ENCODE measurements around the gene TECPR1.

Gene TECPR1

GRCh38 chr7:98215561-98216495 is 36.2 kb downstream of the TECPR1 start:
- DNase-seq, result peak in 4 of 10 donors; percentile 24 to 79 (median 66)
- intact Hi-C loops (cut with DNase I), result no loop called here

- intact Hi-C loops (cut with DNase I), result no loop called here
- DNase-seq, result peak in 4 of 10 donors; percentile 19 to 71 (median 63)
Measured at GRCh38 chr7:98214811-98215321, 37.2 kb downstream of the TECPR1 start.

DNA sequence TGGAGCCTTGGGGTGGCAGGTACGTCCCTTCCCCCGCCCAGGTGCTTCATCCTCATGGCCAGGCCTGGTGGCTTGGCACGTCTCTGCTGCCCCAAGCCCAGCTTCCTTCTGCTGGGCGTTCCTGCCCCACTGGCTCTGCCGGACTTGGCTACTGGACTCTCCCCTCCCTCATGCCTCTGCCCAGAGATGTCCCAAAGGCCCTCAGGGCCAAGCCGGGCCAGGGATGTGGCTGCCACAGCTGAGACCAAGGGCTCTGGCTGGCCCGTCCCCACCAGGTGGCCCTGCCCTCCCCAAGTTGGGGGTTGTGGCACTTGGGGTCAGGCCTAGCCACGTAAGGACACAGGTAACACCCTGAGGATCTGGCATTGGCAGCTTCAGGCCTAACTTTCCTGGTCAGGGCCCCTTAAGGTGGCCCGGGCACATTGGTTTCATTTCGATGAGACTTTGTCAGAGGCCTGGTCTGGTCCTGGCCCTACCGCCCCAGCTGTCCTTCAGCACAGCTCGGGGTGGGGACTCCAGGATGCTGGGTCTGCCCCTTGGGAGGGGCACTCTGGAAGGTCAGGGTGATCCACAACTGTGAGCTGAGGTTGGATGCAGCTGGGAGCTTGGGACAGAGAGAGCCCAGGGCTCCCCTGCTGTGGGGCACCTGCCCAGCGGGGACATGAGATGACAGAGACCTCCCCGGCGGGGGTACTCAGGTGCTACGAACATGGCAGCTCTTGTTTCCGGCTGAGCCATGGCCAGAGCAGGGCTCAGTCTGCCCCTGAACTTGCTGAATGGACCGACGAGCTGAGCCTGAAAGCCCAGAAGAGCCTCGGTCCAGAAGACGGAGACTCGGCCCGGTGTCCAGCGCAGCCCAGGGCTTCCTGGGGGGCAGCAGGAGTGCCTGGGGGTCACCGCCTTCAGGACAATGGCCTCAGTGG is 37.9 kb downstream of the TECPR1 start:
- intact Hi-C loops (cut with DNase I), result no loop called here
- peak in 4 of 10 donors; percentile 27 to 81 (median 74) for DNase-seq

DNA sequence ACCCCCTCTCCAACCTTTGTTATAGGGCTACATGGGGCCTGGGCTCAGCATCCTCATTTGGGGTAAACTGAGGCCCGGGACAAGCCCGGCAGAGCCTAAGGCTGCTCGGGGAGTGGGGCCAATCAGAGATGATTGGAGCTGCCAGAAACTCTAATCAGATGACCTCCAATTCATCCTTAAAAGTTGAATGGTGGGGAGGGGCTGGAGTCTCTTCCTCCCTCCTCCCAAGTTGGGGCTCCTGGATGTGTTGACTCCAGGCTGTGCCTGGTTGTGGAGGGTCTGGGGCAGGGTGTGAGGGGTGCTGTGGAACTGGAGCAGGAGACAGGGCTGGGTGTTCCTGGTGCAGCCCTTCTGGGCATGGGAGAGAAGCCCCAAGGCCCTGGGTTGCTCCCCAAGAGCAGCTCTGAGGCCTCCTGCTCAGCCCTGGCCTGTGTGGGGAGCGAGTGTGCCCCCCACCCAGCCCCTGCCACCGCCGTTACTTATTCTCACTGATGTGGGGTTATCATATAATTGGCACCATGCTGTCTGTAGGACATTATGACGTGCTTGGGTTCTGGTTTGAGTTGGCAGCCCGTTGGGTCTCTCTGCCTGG is 38.6 kb downstream of the TECPR1 start:
- intact Hi-C loops (cut with DNase I), result no loop called here

GRCh38 chr7:98212532-98213041 is 39.4 kb downstream of the TECPR1 start:
- peak in 4 of 10 donors; percentile 7 to 83 (median 73) for DNase-seq
- intact Hi-C loops (cut with DNase I), result no loop called here

More for the DNA sequence above, 38.6 kb downstream of the TECPR1 start:
- DNase-seq, result peak in 4 of 10 donors; percentile 16 to 65 (median 50)

DNA sequence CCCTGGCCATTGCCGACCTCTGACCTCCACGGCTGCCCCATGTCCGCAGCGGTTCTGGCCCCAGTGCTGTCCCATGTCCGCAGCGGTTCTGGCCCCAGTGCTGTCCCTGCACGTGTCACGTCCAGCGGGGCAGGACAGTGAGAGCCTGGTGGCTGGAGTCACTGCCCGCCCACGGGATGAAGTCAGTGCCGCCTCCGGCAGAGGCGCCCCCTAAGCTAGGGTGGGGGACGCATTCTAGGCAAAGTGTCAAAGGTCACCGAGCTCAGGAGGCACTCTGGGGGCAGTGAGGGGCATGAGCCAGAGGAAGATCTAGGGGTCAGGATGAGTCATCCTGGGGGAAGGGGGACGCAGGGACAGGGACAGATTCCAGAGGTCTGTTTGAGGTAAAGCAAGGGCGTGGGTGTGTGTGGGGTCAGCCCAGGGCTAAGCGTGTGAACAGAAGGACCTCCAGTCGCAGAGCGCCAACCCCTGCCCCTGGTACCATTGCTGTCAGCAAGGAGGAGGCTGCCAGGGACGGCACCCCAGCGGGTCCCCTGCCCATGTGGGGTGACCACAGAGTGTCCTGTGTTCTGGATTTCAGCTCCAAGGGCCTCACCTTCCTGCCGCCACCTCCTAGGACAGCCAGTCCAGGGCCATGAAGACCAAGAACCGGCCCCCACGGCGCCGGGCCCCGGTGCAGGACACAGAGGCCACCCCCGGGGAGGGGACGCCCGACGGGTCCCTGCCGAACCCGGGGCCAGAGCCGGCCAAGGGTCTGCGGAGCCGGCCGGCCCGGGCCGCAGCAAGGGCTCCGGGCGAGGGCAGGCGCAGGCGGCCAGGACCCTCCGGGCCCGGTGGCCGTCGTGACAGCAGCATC is 40.1 kb downstream of the TECPR1 start:
- DNase-seq, result peak in 3 of 10 donors; percentile 6 to 87 (median 85)
- intact Hi-C loops (cut with DNase I), result no loop called here

DNA sequence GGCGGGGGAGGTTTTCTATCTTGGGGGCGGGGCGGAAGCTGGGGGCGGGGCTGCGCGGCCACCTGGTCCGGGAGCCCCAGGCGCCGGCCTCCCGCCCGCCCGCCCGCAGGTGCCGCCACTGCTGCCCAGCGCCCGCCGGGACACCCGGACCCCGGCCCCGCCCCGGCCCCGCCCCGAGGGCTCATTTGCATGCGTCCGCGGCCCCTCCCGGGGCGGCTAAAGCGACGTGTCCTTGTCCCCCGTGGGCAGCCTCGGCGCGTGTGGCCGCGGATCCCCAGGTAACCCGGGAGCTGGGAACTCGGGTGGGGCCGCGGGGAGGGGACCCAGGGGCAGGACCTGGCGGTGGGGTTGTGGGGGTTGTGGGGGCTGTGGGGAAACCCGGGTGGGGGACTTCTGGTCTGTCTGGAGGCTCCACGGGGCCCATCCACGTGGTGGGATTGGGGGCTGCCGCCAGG is 40.8 kb downstream of the TECPR1 start, which contains the start of gene BHLHA15:
BHLHA15 (plus strand) TSS at position 219 of the 455 bp plus-strand sequence. CDS start 871 bp downstream, outside the sequence.
- intact Hi-C loops (cut with DNase I), result no loop called here
- peak in 2 of 10 donors; percentile 8 to 71 for DNase-seq

- DNase-seq, result peak in 7 of 10 donors; percentile 34 to 91 (median 57)
- intact Hi-C loops (cut with DNase I), result no loop called here
Measured at GRCh38 chr7:98210513-98211220, 41.4 kb downstream of the TECPR1 start.

- DNase-seq, result peak in 4 of 10 donors; percentile 8 to 78 (median 72)
- intact Hi-C loops (cut with DNase I), result no loop called here
Measured at GRCh38 chr7:98209166-98209920, 42.7 kb downstream of the TECPR1 start.

GRCh38 chr7:98206451-98207330 is 45.3 kb downstream of the TECPR1 start:
- DNase-seq, result peak in 3 of 10 donors; percentile 8 to 82 (median 71)
- intact Hi-C loops (cut with DNase I), result no loop called here

DNA sequence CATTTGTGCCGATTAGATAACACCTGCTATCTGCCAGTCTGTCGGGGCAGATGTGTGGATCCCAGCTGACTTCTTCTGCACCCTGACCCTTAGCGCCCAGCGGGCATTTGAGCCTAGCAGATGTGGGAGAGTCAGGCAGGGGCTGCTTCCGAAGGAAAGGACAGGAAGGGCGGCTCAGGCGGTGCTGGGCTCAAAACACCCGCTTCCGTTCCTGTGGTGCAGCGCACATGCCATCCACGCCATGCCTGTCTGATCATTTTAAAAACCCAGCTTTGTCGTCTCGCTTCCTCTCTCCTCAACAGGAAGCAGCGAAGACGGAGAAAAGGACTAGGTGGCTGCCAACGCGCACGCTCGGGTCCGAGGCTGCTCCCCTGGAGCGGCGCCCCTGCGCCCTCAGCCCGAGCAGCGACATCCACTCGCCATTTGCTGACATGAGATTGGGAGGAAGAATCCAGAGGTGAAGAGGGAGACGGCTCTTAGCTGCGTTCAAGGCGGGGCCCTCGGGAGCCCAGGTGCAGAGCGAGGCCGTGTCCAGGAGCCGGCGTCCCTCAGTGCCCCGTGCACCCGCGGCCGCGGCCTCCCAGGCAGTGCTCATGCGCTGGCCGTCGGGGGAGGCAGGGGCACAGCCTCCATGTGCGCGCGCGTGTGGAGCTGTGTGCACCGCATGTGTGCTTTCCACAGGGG is 46.7 kb downstream of the TECPR1 start:
- peak in 2 of 10 donors; percentile 64 to 80 for DNase-seq
- intact Hi-C loops (cut with DNase I), result no loop called here

DNA sequence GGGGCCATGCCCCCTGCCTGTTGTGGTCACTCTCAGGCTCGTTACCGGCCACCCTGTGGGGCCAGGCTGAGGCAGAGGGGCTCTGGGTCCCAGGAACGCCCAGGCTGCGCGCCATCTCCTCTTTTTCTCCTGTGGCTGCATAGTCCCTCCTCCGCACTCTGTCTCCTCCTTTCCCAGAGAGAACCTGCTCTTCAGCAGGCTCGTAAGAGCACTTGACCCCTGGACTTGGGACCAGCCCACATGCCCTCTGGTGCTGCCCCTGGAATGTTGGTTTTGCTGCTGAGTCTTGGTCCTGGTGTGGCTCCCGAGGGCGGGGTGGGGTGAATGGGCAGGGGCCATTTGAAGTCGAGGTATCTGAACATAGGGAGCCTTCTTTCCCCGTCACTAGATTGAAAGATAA is 47.4 kb downstream of the TECPR1 start:
- DNase-seq, result peak in 1 of 10 donors; percentile 50
- intact Hi-C loops (cut with DNase I), result no loop called here

- DNase-seq, result peak in 3 of 10 donors; percentile 2 to 62 (median 43)
- intact Hi-C loops (cut with DNase I), result no loop called here
Measured at GRCh38 chr7:98203964-98204605, 47.9 kb downstream of the TECPR1 start.

DNA sequence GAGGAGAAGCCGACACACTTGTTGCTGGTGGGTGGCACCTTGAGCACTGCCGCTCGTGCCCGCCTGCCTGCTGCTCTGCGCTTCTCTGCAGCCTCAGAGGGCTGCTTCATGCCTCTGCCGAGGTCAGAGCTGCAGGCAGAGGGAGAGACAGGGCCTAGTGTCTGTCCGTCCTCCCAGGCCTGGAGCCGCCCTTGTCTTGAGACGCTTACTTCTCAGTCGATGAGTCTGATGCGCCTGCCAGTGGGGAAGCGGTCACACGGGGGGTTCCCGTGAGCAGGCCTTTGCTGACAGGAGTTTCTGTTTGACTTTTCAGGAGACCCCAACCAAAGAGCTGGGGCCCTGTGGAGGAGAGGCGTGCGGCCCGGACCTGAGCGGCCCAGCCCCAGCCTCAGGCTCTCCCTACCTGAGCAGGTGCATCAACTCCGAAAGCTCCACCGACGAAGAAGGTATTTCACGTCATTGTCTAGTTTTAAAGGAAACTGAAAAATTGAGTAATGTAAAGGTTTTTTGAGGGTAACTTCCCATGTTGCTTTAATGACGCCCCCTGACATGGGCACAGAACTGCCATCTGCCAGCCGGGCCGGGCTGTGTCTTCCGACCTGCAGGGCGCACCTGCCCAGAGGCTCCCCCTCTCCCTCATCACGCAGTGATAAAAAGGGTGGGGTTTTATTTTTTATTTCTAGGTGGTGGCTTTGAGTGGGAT is 48.6 kb downstream of the TECPR1 start:
- intact Hi-C loops (cut with DNase I), result no loop called here
- DNase-seq, result peak in 3 of 10 donors; percentile 11 to 70 (median 63)

Measured in posterior cingulate gyrus (tissue), 11 donors.